Lung (tissue), 12 donors: Measurements from ENCODE around the gene FFAR1. TPM values are rescaled to one million over a fixed set of nuclear protein-coding genes. Genes with fewer than 3 reads are reported as not detected.

Source experiments
- ATAC-seq: fragments of 200-7000 bp; cut with Tn5 transposase; one replicate; pipeline ENCODE4 v1.9.1; 2020; ENCODE audit warnings: moderate number of reproducible peaks; ENCODE audit not compliant: insufficient read depth, low FRiP score
- DNase-seq, 3 donors: peaks; one replicate each; pipeline ENCODE4 v3.0.0-alpha.2; 2013 to 2017
- H3K27ac ChIP-seq, 2 donors: one replicate each; pipeline ENCODE4 v1.5.1; 2013; ENCODE audit warnings: mild to moderate bottlenecking in 2 of 2, moderate library complexity in 2 of 2, control low read depth in 1 of 2, inconsistent platforms in 1 of 2, low read depth in 1 of 2, low read length in 1 of 2
- H3K27me3 ChIP-seq, 3 donors: one replicate each; pipeline ENCODE4 v1.5.1; 2013; ENCODE audit warnings: low read length in 2 of 3; ENCODE audit not compliant: control insufficient read depth in 3 of 3, insufficient read depth in 3 of 3
- H3K36me3 ChIP-seq, 4 donors: one replicate each; pipeline ENCODE4 v1.5.1; 2013; ENCODE audit warnings: low read length in 4 of 4, mild to moderate bottlenecking in 1 of 4, moderate library complexity in 1 of 4; ENCODE audit not compliant: control insufficient read depth in 4 of 4, insufficient read depth in 4 of 4
- H3K4me1 ChIP-seq, 5 donors: one replicate each; pipeline ENCODE4 v1.5.1; 2013; ENCODE audit warnings: low read length in 5 of 5, mild to moderate bottlenecking in 2 of 5, moderate library complexity in 1 of 5; ENCODE audit not compliant: control insufficient read depth in 5 of 5, insufficient read depth in 5 of 5
- H3K4me3 ChIP-seq: one replicate; pipeline ENCODE4 v1.5.1; 2013; ENCODE audit warnings: mild to moderate bottlenecking, control low read depth, moderate library complexity
- H3K9ac ChIP-seq, 2 donors: one replicate each; pipeline ENCODE4 v1.5.1; 2013; ENCODE audit warnings: low read length in 2 of 2, control low read depth in 1 of 2; ENCODE audit not compliant: insufficient read depth in 1 of 2
- H3K9me3 ChIP-seq, 4 donors: one replicate each; pipeline ENCODE4 v1.5.1; 2013; ENCODE audit warnings: low read length in 3 of 4, mild to moderate bottlenecking in 1 of 4, moderate library complexity in 1 of 4; ENCODE audit not compliant: control insufficient read depth in 4 of 4, insufficient read depth in 3 of 4
- WGBS, 2 donors: extraction: QIAGEN DNeasy Blood & Tissue Kit; methylation state at CpG; one replicate each; pipeline ENCODE4 v1.1.7; 2013; 5-methylcytosine and 5-hydroxymethylcytosine counted together
- polyA plus RNA-seq, 2 donors: library from polyadenylated mRNA; stranded (reverse); fragments of 200-250 nt; gene quantifications; one replicate each; pipeline ENCODE4 v1.2.1, GENCODE V29; 2013
- total RNA-seq, 2 donors: library from RNA; depleted of rRNA in 1 of 2; stranded (reverse); fragments of >200 nt in 1 of 2; gene quantifications; one replicate each; pipeline ENCODE4 v1.2.1, GENCODE V29; 2014 to 2021
- TF ChIP-seq, protein P1 (sequence below): IDR thresholded peaks from 2 replicates; pipeline ENCODE4 v1.5.1; 2012; ENCODE audit warnings: mild to moderate bottlenecking; ENCODE audit errors: control extremely low read depth, extremely low read depth
- donor health status: control.
- donor health status: control.
- donor health status: Bipolar disorder and iron deficiency.
- donor health status: healthy.
- donor health status: DM: yes; HTN: yes; CAD: no.

The FFAR1 gene
- total and polyA plus RNA-seq, 4 donors, result 0.06 to 1.1 (median 0.43) TPM

DNA sequence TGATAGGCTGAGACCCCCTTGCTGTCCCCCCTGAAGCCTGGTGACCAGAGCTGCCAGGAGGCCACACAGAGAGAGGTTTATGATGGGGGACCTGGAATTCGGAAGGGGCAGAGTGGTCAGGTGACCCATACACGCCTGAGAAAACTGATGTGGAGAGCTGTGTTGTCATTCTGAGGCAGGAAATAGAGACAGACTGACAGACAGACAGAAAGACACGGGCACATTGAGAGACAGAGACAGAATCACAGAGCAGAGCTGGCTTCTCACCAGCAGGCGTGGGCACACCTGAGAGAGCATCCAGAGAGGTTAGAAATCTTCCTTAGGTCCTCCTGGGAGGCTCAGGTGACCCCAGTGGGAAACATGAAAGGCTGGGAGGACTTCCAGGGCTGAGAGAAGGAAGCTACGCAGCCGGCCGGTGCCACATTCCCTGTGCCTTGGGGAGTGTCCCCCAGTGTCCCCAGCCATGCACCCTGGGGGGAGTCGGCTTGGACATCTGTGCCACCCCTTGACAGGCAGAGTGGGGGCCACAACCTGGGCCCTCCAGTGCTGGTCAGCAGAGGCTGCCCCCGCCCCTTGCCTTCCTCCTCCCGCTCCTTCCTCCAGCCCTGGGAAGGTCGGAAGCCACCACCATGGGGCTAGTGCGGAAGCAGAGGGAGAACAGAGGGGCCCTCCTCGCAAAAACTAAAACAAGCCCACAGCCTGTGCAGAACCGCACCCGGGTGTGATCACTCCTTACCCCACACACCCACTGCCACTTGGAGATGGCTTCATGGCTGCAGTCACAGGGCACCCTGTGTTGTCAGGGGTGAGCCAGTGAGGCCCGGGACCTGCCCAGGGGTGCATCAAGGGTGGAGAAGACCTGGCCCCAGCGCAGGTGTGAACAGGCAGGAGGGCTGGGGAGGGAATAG lies 2.2 kb downstream of the FFAR1 start:
- Histone ChIP-seq H3K27me3 (no peaks in the 10 kb centered on the region), H3K36me3 (no peaks in the 10 kb centered on the region), H3K9ac (no peak overlapping the region), H3K9me3 (no peaks in the 10 kb centered on the region), H3K27ac (no peak overlapping the region), H3K4me3 (no peak overlapping the region), H3K4me1 (peaks cover 0 to 10% (median 0%) of the 10 kb centered on the region in 5 donors)
- DNase-seq (no peak), ATAC-seq (no peak)
- WGBS, 2 donors, result 81 to 83% methylated on average over 17 of the region's 17 CpGs
- TF ChIP-seq, protein P1, sequence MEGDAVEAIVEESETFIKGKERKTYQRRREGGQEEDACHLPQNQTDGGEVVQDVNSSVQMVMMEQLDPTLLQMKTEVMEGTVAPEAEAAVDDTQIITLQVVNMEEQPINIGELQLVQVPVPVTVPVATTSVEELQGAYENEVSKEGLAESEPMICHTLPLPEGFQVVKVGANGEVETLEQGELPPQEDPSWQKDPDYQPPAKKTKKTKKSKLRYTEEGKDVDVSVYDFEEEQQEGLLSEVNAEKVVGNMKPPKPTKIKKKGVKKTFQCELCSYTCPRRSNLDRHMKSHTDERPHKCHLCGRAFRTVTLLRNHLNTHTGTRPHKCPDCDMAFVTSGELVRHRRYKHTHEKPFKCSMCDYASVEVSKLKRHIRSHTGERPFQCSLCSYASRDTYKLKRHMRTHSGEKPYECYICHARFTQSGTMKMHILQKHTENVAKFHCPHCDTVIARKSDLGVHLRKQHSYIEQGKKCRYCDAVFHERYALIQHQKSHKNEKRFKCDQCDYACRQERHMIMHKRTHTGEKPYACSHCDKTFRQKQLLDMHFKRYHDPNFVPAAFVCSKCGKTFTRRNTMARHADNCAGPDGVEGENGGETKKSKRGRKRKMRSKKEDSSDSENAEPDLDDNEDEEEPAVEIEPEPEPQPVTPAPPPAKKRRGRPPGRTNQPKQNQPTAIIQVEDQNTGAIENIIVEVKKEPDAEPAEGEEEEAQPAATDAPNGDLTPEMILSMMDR, result no peak

DNA sequence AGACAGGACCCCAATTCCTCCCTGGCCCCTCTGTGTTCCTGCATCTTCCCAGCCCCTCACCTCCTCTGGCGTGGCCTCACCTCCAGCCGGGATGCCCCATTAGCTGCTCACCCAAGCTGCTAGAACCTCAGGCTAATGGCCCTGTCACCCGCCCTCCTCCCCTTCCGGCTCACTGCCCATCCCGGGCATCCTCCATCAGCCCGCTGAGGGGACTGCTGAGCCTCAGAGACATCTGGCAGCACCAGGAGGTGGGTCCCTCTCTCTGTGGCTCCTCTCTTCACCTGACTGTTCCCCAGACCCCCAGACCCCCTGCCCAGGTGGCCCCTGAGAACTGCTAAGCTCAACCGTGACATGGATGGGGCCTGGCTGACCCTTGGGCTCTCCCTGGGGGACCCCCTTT lies 2.9 kb downstream of the FFAR1 start:
- TF ChIP-seq, protein P1, result no peak
- Histone ChIP-seq H3K36me3 (no peaks in the 10 kb centered on the region), H3K9me3 (no peaks in the 10 kb centered on the region), H3K4me3 (no peak overlapping the region), H3K27ac (no peak overlapping the region), H3K9ac (no peak overlapping the region), H3K4me1 (peaks cover 0 to 16% (median 0%) of the 10 kb centered on the region in 5 donors), H3K27me3 (no peaks in the 10 kb centered on the region)
- ATAC-seq (no peak), DNase-seq (no peak)
- 90 to 96% methylated on average over 7 of the region's 7 CpGs for WGBS, 2 donors

DNA sequence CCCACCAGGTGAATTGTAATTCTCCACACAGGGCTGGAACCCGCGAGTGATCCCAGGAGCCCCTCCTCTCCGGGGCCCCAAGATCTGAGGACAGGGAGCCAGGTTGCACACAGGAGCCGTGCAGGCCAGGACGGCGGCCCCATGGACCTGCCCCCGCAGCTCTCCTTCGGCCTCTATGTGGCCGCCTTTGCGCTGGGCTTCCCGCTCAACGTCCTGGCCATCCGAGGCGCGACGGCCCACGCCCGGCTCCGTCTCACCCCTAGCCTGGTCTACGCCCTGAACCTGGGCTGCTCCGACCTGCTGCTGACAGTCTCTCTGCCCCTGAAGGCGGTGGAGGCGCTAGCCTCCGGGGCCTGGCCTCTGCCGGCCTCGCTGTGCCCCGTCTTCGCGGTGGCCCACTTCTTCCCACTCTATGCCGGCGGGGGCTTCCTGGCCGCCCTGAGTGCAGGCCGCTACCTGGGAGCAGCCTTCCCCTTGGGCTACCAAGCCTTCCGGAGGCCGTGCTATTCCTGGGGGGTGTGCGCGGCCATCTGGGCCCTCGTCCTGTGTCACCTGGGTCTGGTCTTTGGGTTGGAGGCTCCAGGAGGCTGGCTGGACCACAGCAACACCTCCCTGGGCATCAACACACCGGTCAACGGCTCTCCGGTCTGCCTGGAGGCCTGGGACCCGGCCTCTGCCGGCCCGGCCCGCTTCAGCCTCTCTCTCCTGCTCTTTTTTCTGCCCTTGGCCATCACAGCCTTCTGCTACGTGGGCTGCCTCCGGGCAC lies 3.9 kb downstream of the FFAR1 start:
- no peaks in the 10 kb centered on the region for H3K36me3 ChIP-seq
- DNase-seq, result no peak
- no peak overlapping the region for H3K4me3 ChIP-seq
- WGBS, 2 donors, result 94 to 97% methylated on average over 46 to 47 of the region's 47 CpGs
- H3K9me3 ChIP-seq, result no peaks in the 10 kb centered on the region
- TF ChIP-seq, protein P1, result no peak
- no peak for ATAC-seq
- no peaks in the 10 kb centered on the region for H3K27me3 ChIP-seq
- no peak overlapping the region for H3K27ac ChIP-seq
- no peak overlapping the region for H3K9ac ChIP-seq
- H3K4me1 ChIP-seq, result peaks cover 0 to 26% (median 0%) of the 10 kb centered on the region in 5 donors
